ENCODE measurements around the gene EEPD1.
"Not testable (repeated sequence)": the region's sequence is repeated elsewhere in the genome, so short reads cannot be mapped to it uniquely, and the experiment has no call there.

EEPD1 gene

DNA sequence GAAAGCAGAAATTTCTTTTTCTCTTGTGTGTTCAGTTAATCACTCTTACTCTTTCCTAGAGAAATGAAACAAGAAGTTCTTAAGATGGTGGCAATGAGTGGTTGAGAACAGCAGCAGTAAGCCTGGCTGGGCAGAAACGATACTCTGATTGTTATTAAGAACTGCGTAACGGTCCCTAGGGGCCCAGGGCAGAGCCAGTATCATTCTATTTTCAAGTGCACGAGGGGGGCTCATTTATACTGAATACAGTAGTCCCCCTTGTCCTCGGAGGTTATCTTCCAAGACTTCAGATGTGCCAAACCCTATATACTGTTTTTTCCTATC lies 64.9 kb downstream of the EEPD1 start:
- no peak for DNase-seq

DNA sequence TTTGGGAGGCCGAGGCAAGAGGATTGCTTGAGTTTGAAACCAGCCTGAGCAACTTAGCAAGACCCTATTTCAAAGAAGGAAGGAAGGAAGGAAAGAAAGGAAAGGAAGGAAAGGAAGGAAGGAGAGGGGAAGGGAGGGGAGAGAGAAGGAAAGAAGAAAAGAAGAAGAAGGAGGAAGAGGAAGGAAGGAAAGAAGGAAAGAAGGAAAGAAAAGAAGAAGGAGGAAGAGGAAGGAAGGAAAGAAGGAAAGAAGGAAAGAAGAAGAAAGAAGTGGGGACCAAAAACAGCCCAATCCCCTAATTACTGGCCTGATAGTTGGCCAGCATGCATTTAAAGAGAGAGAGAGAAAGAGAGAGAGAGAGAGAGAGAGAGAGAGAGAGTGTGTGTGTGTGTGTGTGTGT lies 66.4 kb downstream of the EEPD1 start:
- no peak for DNase-seq

DNA sequence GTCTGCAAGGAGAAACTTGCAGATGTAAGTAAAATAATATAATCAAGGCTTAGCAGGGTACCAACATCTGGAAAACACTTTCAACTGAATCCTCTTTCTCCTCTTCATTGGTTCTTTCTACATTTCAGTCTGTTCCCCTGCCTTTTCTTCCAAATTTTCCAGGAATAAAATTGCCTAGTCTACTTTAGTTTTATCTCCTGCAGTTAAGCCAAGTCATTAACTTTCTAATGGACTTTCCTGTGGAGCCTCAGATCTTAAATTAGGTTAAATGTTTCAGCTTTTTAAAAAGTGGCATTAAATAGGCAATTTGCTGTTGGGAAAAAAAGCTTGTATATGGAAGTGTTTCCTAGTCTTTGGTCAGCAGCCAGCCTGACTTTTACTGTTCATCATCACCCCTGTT lies 70.8 kb downstream of the EEPD1 start:
- no peak for DNase-seq

DNA sequence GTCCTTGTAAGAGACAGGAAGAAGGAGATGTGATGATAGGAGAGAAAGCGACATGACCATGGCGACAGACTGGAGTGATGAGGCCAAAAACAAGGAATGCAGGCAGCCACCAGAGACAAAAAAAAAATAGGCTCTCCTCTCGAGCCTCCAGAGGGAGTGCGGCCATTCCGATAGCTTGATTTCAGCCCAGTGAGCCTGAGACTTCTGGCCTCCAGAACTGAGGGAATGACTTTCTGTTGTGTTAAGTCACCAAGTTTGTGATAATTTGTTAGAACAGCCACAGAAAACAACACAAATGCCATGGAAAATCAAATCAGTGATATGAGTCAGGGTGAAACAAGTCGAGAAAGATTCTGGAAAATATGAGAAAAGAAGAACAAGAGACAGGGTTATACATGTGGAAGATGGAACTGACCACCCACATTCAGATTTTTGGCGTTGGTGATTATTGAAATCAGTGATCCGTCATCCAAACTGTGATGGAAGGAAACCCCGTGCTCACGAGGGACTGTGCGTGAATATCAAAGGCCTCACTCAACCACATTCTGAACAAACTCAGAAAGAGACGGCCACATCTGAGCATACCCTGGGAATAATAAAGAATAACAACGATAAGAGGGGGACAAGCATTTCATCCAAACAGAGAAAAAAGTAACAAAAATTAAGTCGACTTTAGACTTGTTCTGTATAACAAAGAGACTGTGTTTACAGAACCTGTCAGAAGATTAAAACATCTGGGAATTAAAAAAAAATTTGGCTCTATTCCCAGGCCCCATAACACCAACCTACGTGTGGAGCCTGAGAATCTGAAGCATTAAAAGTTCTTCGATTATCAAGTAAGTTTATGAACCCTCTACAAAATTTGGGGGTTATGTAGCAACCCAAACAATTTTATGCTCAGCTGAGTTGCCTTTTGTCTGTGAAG lies 72.1 kb downstream of the EEPD1 start:
- no peak for DNase-seq

DNA sequence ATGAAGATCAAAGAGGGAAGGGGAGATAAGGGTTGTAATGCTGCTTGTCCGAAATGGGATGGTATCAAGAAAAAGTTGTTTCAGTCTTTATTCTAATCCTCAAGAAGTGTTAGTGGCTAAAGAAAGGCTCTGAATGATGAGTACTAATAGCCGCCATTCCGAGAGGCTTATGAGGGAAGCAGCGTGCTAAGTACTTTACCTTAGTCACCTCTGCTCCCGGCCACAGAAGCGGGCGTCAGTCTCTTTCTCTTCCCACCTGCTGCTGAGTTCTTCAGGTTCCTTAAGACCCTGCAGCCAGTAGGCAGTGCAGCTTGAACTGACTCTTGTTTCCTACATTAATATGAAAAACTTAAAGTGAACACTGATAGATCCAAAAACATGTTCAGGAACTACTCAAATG lies 73.1 kb downstream of the EEPD1 start:
- DNase-seq = no peak

DNA sequence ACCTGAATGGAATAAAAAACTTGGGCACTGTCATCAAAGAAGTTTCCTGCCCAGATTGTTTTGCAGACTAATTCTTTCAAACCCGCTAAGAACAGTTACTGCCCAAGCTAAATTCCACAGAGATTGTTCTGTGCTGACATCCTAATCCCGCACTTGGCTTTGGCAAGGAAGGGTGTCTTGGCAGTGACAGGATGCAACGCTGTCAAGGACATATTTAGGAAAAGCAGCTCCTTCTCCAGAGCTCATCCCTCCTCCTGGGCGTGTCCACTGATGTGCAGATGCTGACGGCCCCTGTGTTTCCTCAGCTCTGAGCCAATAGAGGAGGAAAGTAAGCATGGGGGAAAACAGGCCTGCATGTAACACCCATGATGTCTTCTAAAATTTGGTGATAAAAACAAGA lies 74.2 kb downstream of the EEPD1 start:
- DNase-seq = no peak

DNA sequence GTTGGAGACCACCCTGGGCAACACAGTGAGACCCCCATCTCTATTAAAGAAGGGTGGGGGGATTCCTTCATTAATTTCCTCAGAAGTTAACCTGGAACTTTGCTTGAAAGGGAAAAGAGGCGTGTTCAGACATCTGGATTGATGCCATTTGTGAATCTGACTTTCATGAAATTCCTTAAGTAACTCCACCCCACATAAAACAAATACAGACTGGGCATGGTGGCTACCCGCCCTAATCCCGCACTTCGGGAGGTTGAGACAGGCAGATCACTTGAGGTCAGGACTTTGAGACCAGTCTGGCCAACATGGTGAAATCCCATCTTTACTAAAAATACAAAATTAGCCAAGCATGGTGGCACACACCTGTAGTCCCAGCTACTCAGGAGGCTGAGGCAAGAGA lies 75.0 kb downstream of the EEPD1 start:
- no peak for DNase-seq

DNA sequence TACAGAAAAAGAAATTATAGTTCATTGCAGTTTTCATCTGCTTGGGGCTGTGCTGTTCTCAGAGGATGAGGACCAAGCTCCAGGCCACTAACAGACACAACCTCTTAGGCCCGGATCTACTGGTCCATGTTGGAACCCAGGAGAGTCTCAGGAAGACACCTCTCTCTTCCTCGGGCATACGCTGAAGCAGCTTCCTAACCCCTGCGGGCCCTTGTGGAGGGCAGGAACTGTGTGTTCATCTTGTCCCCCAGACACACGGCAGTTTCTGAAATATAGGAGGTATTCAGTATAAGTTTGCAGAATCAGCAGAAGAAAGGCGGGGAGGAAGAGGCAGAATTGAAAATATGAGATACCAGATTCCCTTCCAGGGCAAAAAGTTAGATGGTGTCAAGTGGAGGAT lies 78.4 kb downstream of the EEPD1 start:
- DNase-seq = no peak

DNA sequence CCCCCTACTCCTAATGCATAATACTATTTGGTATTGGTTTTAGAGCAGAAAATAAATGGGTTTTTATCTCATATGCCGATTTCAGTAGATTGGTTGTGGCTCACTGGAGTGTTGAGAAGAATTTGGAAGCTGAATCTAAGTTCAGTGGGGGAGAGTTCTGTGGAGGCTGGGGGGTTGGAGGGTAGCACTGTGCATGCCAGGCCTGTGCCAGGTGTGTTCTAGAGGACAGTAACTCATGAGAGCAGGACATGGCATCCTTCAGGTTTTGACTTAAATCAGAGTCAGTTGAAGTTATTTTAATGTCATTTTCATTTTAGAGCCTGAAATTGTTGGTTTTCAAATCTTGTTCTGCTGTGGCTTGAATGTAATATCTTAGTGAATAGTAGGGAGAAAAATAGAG lies 79.5 kb downstream of the EEPD1 start:
- no peak for DNase-seq

DNA sequence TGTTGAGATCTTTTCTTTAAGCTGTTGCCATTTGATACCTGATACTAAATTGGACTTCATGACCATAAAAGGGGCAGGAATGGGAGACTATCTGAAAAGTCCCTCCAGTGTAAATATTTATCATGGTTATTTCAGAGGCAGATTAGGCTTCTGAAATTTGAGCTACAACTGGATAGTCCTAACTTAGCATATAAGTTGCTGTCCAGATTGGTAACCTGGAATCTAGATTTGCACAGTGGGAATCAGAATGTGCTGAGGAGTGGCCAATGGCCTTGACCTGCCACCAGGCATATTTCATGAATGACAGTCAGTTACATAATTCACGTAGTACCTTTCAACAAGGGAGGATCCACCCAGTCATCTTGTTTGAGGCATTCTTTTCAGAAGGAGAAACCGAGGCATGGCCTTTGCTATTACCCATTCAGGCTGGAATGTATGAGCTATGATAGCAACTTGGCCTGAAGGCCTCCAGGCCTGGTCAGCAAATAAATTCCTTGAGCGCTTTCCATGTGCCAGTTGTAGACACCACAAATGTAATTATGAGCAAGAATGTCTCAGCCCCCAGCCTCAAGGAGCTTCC lies 80.0 kb downstream of the EEPD1 start:
- no peak for DNase-seq

DNA sequence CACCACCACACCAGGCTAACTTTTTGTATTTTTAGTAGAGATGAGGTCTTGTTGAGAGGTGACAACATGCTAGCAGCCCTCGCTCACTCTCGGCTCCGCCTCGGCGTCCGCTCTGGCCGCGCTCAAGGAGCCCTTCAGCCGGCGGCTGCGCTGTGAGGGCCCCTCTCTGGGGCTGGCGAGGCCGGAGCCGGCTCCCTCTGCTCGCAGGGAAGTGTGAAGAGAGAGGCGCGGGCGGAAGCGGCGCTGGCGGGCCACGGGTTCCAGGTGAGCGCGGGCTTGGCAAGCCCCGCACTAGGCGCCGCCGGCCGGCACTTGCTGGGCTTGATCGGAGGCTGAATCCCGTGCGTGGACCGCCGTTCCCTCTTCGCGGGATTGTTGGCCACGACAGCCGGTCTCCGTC lies 83.0 kb downstream of the EEPD1 start:
- DNase-seq = no peak

DNA sequence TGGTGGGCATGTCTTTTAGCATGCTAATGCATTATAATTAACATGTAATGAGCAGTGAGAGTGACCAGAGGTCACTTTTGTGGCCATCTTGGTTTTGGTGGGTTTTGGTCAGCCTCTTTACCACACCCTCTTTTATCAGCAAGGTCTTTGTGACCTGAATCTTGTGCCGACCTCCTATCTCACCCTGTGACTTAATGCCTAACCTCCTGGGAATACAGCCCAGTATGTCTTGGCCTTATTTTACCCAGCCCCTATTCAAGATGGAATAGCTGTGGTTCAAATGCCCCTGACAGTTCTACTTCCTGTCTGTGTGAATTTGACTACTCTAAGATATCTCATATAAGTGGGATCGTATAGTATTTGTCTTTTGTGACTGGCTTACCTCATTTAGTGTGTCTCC lies 85.1 kb downstream of the EEPD1 start:
- no peak for DNase-seq

DNA sequence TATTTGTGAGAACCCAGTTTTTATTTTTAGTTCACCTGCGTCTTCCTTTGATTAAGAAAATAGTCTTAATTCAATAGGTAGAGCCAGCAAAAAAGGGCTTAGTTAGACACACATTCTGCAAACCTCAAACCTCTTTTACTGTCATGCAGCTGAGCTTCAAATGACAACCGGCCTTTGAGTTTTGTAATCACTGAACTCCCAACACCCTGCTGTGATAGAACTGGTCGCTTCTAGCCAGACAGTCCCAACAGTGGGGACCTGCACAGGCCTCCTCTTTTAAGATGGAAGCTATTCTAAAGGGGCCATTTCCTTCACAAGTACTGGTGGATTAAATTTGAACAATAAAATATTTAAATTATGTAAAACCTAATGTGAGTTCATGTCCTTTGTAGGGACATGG lies 90.3 kb downstream of the EEPD1 start:
- DNase-seq = not testable (repeated sequence)

DNA sequence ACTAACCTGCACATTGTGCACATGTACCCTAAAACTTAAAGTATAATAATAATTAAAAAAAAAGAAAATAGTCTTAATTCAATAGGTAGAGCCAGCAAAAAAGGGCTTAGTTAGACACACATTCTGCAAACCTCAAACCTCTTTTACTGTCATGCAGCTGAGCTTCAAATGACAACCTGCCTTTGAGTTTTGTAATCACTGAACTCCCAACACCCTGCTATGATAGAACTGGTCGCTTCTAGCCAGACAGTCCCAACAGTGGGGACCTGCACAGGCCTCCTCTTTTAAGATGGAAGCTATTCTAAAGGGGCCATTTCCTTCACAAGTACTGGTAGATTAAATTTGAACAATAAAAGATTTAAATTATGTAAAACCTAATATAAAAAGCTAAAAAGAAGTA lies 90.9 kb downstream of the EEPD1 start:
- not testable (repeated sequence) for DNase-seq

DNA sequence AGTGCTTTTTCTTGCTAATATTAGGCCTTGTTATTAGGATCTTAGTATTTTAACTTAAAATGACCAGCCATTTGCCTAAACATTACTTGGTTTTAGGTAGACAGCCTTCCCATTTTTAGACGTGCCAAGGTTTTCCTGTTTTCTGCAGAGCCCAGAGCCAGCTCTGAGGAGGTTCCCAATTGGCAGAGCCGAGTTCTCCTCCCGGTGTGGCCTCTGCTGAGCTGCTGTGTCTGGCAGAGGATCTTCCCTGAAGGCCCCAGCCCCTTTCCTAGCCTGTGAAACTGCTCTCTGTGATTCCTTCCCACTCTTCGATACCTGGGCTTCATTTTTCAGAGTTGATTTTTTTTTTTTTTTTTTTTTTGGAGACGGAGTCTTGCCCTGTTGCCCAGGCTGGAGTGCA lies 91.4 kb downstream of the EEPD1 start:
- no peak for DNase-seq

DNA sequence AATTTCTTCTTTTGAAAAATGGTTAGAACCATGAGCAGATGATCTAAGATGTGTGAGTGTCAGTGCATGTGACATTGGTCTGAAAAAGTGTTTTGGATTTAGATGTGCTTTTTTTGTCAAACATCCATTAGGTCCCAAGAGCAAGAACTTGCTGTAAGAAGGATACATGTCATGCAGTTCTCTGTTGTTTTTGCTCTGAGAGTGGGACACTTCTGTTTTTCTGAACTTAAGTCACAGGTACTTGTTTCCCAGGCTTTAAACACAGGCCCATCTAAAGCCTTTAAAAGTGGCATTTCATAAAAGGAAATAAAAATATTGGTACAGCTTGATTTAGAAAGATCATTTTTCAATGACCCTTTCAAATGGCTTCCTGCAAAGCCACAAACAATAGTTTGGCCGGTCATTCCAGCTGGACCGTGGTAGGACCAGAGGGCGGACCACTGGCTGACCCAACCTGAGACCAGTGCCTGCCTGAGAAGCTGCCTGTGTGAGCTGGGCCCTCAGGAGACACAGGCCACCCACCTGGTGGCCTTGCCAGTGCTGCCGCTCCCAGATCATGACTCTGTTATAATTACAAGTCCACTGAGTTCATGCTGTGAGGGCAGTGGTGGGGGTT lies 92.7 kb downstream of the EEPD1 start:
- DNase-seq = no peak

DNA sequence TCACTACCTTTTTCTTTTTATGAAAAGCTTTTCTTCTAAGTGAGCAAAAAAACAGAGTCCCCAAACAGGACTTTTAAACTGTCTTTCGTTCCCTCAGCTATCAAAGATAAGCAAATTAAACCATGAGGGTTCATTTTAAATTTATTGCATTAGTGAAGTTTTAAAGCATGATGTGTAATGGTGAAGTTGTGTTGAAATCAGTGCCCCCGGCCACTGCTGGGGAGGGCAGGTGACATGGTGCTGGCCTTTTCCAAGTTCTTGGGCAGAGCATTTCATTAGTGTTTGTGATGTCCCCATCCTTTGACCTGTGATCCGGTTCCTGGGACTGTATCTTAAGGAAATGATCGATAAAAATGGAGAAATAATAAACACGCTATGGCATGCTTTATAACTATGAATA lies 96.0 kb downstream of the EEPD1 start:
- DNase-seq = no peak

DNA sequence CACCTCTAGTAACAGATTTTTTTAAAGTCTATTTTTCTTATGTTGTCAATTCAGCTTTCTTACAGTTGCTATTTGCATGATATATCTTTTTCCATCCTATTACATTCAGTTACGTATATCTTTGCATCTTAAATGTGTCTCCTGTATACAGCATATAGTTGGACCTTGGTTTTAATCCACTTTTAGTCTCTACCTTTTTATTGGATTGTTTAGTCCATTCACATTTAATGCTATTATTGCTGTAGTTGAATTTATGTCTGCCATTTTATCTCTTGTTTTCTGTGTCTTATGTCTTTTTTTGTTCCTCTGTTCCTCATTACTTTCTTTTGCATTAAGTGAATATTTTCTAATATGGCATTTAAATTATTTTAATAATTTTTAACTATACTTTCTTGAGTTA lies 100.6 kb downstream of the EEPD1 start:
- no peak for DNase-seq

DNA sequence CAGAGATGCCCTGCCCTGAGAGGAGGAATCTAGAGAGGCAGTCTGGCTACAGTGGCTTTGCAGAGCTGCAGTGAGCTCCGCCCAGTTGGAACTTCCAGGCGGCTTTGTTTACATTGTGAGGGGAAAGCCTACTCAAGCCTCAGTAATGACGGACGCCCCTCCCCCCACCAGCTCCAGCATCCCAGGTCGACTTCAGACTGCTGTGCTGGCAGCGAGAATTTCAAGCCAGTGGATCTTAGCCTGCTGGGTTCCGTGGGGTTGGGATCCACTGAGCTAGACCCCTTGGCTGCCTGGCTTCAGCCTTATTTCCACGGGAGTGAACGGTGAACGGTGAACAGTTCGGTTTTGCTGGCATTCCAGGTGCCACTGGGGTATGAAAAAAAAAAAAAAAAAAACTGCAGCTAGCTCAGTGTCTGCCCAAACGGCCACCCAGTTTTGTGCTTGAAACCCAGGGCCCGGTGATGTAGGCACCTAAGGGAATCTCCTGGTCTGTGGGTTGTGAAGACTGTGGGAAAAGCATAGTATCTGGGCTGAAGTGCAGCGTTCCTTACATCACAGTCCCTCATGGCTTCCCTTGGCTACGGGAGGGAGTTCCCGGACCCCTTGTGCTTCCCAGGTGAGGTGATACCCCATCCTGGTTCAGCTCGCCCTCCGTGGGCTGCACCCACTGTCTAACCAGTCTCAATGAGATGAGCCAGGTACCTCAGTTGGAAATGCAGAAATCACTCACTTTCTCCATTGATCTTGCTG lies 105.6 kb downstream of the EEPD1 start:
- not testable (repeated sequence) for DNase-seq

DNA sequence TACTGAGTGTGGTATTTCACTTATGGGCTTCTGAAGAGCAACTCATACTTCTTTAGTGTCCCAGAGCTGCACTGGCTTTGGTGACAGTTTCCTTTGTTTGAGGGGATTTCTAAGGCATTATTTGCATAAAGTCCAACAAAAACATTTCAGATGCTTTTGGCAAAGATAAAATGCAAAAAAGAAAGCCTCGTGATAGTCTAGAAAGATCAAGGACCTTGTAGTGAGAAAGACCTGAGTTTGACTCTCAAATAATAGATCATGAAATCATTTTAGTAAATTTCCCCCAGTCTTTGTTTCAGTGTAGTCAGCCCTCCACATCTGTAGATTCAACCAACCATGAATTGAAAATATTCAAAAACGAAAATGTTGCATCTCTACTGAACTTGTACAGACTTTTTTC lies 107.4 kb downstream of the EEPD1 start:
- DNase-seq = no peak

DNA sequence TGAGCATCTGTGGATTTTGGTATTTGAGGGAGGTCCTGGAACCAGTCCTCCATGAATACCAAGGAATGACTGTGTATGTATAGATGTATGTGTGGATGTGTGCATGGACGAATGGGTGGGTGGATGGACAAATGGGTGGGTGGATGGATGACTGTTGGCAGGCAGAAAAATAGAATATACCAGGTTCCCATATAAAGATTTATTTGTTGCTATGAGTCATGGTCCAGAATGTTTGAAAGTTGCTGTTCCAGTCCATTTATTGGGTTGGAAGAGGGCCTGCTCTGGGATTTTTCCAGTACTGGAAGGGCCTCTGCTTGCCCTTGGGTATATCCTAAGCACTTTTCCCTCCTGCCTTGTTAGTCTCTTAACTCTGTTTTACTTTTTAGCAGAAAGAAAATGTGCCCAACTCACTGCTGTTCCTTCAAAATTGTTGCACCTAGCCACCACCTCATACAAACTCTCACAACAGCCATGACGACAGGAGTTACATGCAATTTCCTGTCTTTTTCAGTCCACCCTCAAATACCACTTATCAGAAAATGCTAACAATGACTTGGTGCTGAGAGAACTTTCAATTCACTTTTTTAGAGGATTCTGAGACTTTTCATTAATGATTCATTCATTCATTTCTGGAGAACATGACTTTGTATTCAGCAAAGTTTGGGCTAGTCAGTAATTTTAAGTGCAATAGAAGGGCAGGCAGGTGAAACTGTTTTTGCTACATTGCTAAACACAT lies 108.1 kb downstream of the EEPD1 start:
- DNase-seq = no peak

DNA sequence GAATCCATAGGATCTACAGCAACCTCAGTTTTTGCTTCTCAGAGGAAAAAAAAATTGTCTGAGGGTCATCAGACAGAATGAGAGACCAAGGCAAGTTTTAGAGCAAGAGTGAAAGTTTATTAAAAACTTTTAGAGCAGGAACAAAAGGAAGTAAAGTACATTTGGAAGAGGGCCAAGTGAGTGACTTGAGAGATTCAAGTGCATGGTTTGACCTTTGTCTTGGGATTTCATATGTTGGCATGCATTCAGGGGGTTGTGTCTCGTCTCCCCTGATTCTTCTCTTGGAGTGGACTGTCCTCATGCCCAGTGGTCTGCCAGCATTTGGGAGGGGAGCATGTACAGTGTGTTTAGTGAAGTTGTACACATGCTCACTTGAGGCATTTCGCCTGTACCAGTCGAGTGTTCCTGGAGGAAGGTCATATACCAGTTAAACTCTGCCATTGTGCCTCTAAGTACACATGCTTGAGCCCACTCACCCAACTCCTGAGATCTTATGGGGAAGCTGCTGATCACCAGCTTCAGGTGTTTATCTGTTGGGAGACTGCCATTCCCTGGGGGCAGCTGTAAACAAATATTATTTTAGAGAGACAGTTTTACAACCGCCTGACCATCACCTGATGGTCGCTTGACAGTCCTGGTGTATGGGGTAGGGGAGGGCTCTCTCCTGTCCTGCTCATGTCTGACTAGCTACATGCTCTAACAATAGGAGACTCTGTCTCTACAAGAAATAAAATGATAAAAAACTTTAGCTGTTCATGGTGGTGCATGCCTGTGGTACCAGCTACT lies 109.4 kb downstream of the EEPD1 start:
- no peak for DNase-seq
